HG03064 (cell line): ENCODE data around the gene CTNNA3.

ENCODE experiments used
- ATAC-seq: cut with Tn5 transposase; IDR thresholded peaks from one replicate; pipeline ENCODE4 v1.9.1; 2021; ENCODE audit warnings: low read depth; ENCODE audit not compliant: unreplicated experiment

The CTNNA3 gene

DNA sequence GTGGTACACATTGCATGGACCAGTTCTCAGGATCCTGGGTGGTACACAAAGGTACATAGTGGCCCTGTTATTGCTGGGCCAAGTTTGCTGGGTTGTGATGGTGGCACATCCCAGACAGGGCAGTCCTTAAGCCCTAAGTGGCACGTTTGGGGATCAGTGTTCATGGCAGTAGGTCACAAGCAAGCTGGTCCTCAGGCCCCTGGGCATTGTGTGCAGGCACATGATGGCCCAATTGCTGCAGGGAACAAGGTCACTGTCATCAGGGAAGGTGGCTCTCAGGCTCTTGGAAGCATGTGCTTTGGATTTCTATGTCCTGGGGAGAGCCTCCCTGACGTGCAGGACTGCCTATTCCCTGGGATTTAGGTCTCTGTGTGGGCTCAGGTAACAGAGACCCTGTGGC lies 1182.5 kb downstream of the CTNNA3 start:
- ATAC-seq: no peak

DNA sequence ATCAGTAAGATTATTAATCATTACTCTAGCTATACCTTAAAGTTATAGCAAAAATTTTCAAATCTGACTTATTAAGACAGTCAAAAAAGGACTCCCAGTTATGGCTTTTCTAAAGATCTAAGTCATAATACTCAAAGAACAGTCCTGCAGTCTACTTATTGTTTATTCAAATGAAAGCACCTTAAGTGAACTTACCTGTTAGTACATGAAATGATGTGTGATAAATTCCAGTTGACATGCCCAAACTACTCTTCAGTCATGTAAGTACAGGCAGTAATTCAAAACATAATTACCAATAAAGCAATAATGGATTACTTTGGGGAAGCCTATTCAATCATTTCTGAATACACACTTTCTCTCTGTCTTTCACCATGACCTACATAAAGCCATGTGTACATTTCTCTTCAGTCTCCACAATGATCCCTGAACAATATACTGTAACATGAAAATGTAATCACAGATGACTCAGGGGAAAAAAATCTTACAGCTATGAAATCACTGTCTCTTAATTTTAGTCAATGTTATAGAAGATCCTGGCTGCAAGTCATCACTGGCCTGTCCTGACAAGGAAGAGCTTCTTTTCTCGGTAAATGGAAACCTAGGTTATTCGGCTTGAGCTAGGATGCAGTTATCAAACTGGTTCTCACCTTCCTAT lies 1190.9 kb downstream of the CTNNA3 start:
- ATAC-seq: no peak

DNA sequence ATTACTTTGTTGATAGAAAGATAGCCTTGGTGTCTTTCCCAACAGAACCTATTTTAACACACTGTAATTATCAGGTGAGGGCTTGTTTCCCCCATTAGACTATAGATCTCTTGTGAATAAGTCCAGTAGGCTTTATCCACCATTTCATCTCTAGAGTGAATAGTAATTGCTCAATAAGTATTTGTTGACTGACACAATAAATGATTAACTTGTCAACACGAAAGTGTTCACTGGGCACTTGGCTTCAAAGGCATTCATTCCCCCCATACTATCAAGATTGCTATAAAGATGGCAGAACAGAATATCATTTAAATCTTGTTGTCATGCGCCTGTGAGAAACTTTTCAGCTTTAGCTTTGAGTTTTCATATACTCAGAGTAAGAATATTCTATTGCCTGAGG lies 1194.6 kb downstream of the CTNNA3 start:
- ATAC-seq: no peak

DNA sequence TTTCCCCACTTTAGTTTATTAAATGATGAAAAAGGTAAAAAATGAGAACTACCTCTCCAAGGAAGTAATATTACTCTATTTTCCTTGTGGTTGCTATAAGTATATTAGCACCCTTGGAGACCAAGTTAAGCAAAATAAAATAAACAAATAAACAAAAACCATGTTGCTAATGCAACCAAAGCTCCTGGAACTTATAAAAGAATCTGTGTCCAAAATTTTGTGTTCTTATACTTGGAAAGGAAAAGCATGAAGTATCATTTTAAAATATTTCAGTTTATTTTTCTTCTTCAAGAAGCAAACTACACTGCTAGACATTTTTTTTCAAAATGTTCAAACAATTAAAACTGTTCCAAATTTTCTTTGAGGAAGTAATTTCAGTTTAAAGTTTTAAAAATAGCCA lies 1212.0 kb downstream of the CTNNA3 start:
- no peak for ATAC-seq

DNA sequence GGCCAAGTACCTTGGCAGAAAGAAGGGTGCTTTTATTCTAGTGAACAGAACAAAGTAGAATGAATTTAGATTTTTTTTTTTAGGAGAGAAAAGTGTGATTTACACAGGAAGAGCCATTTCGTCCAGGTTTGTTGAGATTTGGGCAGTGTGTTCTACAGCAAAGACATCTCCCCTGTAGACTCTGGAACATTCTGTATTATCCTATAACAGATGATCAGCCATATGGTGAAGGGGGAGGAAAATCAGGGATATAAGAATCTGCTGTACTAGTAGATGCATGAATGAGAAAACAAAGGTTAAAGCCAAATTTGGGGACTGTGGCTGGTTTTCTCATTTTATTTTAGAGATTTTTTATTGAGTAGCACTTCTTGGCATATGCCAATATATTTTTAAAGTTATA lies 1223.8 kb downstream of the CTNNA3 start:
- no peak for ATAC-seq

DNA sequence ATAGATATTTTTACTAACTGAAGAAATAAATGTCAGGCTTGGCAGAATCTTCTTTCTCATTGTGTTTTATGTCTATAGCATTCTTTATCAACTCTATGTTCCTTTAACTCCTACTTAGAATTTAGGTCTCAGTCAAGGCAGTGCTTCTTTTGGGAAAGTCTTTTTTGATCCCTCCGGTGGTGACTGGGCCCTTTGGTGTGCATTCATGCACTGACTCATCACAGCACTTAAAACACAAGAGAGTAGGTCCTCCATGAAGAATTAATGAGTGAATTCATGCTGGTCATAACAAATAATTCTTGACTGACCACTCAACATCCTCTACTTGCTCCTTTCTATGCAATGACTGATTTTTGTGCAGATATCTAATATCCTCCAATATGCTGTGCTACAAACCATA lies 1229.0 kb downstream of the CTNNA3 start:
- ATAC-seq: no peak

DNA sequence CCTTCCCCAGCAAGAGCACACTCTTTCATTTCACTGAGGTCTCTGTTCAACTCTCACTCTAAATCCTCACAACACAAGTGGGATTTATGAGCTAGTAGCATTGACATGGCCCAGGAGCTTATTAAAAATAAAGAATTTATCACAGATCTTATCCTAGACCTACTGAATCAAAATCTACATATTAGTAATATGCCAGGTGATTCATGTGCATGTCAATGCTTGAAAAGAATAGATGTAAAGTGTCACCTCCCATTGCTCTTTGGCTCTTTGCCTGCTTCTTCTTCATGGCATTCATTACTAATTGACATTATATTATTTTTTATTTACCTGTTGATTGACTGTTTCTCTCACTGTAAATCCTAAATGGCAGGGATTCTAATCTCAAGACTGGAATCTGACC lies 1229.4 kb downstream of the CTNNA3 start:
- ATAC-seq: no peak

DNA sequence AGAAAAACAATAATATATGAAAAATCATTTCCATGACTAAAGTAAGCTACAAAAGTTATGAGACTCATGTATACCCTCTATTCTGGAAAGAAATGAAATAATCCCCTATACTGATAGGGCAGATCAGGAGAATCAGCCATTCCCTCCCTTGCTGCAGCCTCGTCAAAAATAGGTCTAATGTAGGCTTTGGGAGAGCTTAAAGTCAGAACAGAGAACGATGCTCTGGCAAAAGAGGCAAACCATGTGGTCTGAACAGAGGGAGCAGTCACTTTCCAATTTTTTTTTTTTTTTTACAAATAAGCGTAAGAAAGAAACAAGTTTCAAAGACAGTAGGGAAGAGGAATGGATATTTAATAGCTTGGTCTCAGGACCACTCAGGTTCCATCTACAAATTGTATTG lies 1232.4 kb downstream of the CTNNA3 start:
- ATAC-seq: no peak

DNA sequence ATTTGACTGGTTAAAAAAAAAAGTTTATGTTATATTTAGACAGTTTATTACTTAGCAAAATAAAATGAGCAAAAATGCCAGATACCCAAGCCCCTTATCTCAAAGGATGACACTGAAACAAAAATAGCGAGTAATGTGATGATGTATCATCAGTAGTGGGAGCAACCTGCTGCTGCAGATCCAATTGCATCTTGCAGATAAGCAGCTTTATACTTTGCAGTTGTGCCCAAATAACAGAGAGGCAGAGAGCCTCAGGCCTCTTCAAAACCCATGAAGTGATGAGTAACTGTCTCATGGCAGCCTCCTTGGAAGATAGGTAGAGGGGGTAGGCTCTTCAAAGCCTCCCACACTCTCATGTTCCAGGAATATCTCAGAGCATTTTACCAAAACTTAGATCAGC lies 1238.4 kb downstream of the CTNNA3 start:
- no peak for ATAC-seq

DNA sequence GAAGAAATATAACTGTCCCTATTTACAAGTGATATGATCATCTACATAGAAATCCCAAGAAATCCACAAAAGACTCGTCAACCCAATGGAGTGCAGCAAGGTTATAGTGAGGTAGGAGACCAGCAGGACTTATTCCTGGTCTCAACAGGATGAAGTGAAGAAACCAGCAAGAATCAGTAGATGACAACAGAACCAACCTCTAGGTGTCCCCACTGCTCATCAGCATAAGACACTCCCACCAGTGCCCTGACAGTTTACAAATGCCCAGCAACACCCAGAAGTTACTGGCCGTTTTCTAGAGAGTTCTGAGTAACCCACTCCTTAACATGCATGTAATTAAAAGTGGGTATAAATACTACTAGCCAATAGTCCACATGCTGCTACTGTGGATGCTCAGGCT lies 1240.7 kb downstream of the CTNNA3 start:
- no peak for ATAC-seq

DNA sequence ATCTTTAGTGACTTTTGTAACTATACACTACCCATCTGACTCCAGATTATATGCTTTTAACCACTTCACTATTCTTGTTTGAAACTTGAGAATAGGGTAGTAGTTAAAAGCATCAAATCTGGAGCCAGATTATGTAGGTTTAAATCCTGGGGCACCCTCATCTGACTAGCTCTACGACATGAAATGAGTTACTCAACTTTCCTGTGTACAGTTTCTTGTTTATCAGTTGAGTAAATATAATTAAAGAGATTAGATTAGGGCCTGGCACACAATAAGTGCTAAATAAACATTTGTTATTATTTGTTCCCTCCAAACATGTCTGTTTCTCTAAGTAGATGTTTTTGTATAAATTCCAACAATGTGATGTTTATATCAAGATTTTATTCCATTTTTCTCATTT lies 1255.4 kb downstream of the CTNNA3 start:
- ATAC-seq: no peak

DNA sequence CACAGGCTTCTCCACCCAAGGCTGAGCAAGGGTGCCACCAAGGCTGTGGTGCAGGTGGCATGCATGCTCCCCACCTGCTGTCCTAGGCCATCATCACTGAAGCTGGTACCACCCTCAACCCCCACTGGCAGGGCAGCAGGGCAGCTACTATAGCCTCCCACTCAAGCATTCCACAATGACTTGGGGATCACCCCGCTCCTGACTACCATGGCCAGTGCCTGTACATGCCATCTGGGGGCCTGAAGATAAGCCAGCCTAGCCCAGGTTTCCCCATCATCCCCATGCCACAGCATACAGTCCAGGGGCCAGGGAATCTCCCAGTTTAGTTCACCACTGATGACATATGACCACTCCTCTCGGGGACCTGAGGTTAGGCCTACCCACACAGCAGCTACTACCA lies 1281.1 kb downstream of the CTNNA3 start:
- ATAC-seq: no peak

DNA sequence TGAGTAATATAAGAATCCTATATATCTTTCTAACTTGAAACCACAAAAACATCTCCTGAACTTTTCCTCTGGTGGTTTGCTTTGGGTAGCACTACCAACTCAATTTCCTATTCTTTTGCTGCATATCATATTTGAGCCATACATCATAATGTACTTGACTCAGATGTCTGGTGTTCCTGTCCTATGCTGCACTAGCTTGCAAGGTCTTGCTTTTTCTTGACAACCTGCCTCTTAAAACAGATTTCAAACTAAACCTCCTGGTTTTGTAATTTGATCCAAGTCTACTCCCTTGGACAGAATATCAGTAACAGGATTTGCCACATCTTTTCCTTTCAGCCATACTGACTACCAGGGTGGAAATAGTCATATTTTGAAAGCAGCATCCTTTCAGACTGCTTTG lies 1290.4 kb downstream of the CTNNA3 start:
- no peak for ATAC-seq

DNA sequence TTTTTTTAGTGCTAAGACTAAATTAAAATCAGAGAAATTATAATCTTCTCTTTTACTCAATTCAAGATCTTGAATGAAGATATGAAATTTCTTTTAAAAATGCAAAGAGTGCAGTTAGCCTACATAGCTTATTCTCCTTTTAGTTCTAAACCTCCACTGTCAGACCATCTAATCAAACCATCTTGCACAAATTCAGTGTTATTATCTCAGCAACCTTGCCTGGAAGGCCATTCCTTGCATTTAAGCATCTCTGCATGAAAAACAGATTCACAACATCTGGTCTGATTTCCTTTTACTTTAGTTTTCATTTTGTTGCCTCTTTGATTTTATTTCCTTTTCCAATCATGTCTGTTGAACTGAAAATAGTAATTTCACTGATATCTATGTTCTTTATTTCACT lies 1297.3 kb downstream of the CTNNA3 start:
- ATAC-seq: no peak

DNA sequence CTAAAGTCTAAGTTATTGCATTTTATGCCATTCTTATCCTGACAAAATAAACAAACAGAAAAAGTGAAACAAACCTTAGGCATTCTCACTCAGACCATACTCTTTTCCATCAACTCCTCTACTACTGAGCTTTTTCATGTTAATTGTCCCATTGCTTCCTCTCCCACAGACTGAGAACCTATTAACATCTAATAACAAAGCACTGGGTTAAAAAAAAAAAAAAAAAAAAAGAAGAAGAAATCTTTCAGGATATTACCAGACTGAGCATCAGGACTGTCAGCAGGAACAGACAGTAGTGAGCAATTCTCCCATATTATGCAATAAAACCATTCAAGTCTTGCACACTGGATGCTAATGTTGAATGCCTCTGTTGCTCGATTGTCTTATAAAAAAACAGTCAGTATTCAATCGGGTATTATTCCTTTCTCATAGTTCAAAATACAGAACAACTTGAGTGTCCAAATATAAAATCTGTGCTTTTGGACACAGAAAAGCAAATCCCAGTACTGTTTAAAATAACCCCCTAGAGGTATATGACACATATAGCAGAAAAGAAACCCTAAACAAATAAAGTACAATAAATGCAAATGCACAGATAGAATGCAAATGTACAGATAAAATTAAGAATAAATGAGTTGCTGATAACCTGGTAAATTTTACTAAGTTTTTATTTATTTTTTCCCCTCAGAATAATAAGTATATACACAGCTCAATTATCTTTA lies 1301.5 kb downstream of the CTNNA3 start:
- ATAC-seq: no peak

DNA sequence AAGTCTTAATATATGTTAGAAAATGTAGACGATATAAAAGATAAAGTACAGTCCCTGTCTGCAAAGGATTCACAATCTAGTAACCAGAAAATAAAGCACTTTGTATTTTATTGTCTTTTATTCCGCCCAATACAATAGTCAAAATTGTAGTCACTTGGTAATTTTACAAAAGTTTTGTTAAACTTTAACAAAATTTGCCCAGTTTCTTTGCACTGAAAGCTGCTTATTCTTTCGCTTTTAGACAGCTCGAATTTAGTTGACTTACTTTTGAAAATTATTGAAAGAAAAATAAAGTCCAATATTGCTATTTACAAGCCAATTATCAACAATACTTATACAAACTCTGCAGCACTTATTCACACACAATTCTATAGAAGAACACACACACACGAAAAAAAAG lies 1305.1 kb downstream of the CTNNA3 start:
- ATAC-seq: no peak

DNA sequence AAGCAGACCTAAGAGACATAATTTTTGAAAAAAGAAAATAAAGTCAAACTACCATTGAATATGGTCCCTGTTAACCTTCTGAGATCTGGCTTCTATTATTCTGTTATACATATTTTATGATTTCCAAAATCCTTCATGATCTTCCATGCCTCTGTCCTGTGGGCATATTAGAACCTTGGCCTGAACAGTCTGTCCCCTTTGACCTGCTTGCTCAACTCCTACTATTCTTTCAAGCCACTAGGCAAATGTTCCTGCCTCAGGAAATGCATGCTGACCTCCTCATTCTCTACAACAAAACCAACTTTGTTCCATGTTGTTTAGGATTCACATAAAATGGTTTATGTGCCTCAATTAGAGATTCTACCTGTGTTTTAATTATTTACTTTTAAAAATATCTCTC lies 1315.0 kb downstream of the CTNNA3 start:
- ATAC-seq: no peak

DNA sequence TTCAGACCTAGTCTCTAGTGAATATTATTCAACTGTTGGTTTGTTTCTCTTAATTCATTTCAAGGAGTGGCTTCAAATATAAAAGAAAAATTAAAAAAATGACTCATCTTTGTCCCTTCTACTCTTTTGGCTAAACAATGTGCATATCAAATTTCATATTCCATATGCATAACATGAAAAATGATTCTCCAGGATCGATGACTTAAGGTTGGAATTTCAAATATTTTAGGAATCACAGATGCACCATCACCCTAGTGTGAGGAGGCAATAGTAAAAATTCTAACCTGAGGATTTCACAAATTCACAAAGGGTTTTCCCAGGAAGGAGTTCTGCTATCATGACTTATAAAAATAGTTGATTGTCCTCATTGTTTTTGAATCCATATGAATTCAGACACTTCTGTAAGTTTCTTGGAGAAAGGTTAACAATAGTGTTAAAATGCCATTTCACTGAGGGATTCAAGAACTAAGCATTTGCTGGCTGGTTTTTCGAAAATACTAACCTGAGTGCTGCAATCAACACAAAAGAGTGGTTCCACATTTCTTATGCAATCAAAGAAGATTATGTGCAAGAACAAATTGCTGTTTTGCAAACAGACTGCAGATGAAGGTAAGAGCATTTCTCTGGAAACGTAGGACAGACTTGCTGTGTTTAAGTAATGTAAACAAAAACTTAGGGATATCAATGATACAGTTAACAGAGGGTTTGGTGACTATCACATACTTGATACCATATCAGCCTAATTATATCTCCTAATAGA lies 1317.7 kb downstream of the CTNNA3 start:
- no peak for ATAC-seq

DNA sequence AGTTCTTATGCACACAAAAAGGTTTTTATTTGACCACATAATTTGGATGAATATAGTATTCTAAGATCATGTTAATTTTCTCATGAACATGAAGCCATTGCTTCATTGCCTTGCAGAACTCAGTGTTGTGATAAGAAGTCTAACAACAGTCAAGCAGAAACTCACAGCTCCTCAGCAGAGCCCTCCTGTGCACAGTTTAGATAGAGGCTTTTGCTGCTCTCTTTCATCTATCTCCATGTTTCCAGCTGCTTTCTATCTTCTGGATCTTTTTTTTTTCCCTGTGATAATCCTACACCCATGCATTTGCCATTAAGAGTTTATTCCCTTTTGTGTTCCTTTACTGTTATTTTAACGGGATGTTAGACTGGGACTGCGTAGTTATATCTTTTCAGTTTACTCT lies 1327.8 kb downstream of the CTNNA3 start:
- no peak for ATAC-seq

DNA sequence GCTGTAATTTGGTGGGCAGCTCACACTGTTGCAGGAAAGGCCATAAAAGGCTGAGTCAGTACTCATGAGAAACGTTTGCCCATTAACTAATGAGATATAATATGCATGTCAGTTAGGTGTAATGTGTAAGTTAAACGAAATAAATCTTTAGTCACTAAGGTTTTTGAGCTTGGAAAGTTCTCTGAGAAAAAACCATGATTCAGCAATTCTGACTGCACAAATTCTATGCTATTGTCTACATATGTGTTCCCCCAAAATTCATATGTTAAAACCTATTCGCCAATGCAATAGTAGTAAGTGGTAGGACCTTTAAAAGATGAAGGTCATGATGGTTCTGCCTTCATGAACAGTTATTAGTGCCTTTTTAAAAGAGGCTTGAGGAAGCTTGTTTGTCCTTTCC lies 1329.8 kb downstream of the CTNNA3 start:
- no peak for ATAC-seq

DNA sequence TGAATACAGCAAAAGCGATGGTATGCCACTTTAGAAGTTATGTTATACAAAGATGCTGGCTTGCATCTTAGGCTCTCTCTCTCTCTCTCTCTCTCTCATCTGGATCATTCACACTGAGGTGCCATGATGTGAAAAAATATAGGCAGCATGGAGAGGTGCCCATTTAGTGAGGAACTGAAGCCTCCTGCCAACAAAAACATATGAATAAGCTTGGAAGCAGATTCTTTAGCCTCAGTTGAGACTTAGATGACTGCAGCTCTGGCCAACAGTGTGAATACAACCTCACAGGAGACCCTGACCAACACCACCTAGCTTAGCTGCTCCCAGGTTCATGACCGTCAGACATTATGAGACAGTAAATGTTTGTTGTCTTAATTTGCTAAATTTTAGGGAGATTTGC lies 1330.3 kb downstream of the CTNNA3 start:
- ATAC-seq: no peak

DNA sequence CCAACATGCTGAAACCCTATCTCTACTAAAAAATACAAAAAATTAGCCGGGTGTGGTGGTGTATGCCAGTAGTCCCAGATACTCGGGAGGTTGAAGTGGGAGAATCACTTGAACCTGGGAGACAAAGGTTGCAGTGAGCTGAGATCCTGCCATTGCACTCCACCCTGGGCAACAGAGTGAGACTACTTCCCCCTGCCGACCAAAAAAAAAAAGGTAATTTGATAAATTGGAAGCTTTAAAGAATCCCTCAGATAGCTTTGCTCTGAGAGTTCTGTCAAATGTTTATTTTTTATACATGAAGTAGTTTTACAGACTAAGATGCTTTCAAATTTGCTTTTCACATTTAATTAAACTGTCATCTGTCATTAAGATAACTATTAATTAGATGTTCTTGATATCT lies 1333.5 kb downstream of the CTNNA3 start:
- ATAC-seq: no peak
